Naive thymus-derived CD4-positive, alpha-beta T cell (primary cell): ENCODE results near the gene PDIA2. TPM values are rescaled to one million over a fixed set of nuclear protein-coding genes. Genes with fewer than 3 reads are reported as not detected.

Source experiments
- ATAC-seq: fragments of 150-1000 bp; cut with Tn5 transposase; 2 replicates; pipeline ENCODE4 v1.10.0; 2021; ENCODE audit warnings: mild to moderate bottlenecking, moderate library complexity
- CTCF ChIA-PET: fragments of 350-600 bp; sonication (Branson Sonifier 250); formaldehyde crosslinking; loops from one replicate; lab custom pipeline; 2021; ENCODE audit warnings: antibody characterized with exemption; lab: Charles Lee
- POLR2A ChIA-PET: fragments of 350-600 bp; sonication (Branson Sonifier 250); formaldehyde crosslinking; loops from one replicate; lab custom pipeline; 2021; ENCODE audit warnings: antibody characterized with exemption, inconsistent platforms; lab: Charles Lee
- DNase-seq, 9 donors: peaks; one replicate each; pipeline versions ENCODE4 v3.0.0 to v3.0.0-alpha.2; 2020 to 2022; ENCODE audit warnings: mixed read lengths in 1 of 9
- H3K27ac ChIP-seq: one replicate; pipeline ENCODE4 v1.7.0; 2013; ENCODE audit warnings: mild to moderate bottlenecking, low read depth, low read length, moderate library complexity
- H3K27me3 ChIP-seq, 2 donors: one replicate each; pipeline ENCODE4 v1.7.0; 2013; ENCODE audit warnings: low read length in 2 of 2, mild to moderate bottlenecking in 2 of 2, moderate library complexity in 2 of 2; ENCODE audit not compliant: control insufficient read depth in 2 of 2, insufficient read depth in 2 of 2
- H3K36me3 ChIP-seq, 3 experiments: 1 replicate in 2 of 3; 2 replicates in 1 of 3; pipeline ENCODE4 v1.7.0; 2013; ENCODE audit warnings: low read length in 3 of 3, mild to moderate bottlenecking in 3 of 3, moderate library complexity in 1 of 3; ENCODE audit not compliant: insufficient read depth in 3 of 3, control insufficient read depth in 2 of 3
- H3K4me1 ChIP-seq, 2 donors: one replicate each; pipeline ENCODE4 v1.7.0; 2013; ENCODE audit warnings: low read length in 2 of 2, mild to moderate bottlenecking in 2 of 2, moderate library complexity in 1 of 2; ENCODE audit not compliant: control insufficient read depth in 2 of 2, insufficient read depth in 2 of 2
- H3K4me3 ChIP-seq: 2 replicates; pipeline ENCODE4 v1.7.0; 2013; ENCODE audit warnings: mild to moderate bottlenecking, low read length
- H3K9me3 ChIP-seq, 3 experiments: 1 replicate in 2 of 3; 2 replicates in 1 of 3; pipeline ENCODE4 v1.7.0; 2013; ENCODE audit warnings: low read length in 3 of 3; ENCODE audit not compliant: control insufficient read depth in 2 of 3
- H3K27ac Mint-ChIP-seq, 9 donors: one replicate each; pipeline ENCODE4 v1.8.0; 2020 to 2022; ENCODE audit warnings: mixed read lengths in 9 of 9, mild to moderate bottlenecking in 8 of 9, moderate library complexity in 5 of 9, inconsistent platforms in 2 of 9
- H3K27me3 Mint-ChIP-seq, 5 donors: one replicate each; pipeline ENCODE4 v1.8.0; 2021 to 2022; ENCODE audit warnings: mixed read lengths in 5 of 5, mild to moderate bottlenecking in 1 of 5
- H3K36me3 Mint-ChIP-seq, 5 donors: one replicate each; pipeline ENCODE4 v1.8.0; 2020 to 2022; ENCODE audit warnings: mixed read lengths in 5 of 5, mild to moderate bottlenecking in 3 of 5, inconsistent platforms in 1 of 5
- H3K4me1 Mint-ChIP-seq, 7 donors: one replicate each; pipeline ENCODE4 v1.8.0; 2020 to 2022; ENCODE audit warnings: mixed read lengths in 7 of 7, mild to moderate bottlenecking in 3 of 7, inconsistent platforms in 1 of 7
- H3K4me3 Mint-ChIP-seq, 10 donors: one replicate each; pipeline ENCODE4 v1.8.0; 2020 to 2022; ENCODE audit warnings: mild to moderate bottlenecking in 10 of 10, mixed read lengths in 10 of 10, moderate library complexity in 6 of 10, inconsistent platforms in 2 of 10
- H3K9me3 Mint-ChIP-seq, 11 donors: one replicate each; pipeline ENCODE4 v1.8.0; 2020 to 2022; ENCODE audit warnings: mixed read lengths in 11 of 11, mild to moderate bottlenecking in 4 of 11, inconsistent platforms in 1 of 11, moderate library complexity in 1 of 11
- intact Hi-C, 2 donors: fragments of 100-400 bp; cut with micrococcal nuclease; formaldehyde crosslinking; loops; one replicate each; pipeline ENCODE4 v1.15.1; 2023
- polyA plus RNA-seq, 2 donors: library from polyadenylated mRNA; unstranded; fragments of 300-500 nt; fragmentation: Illumina TruSeq; gene quantifications; one replicate each; pipeline ENCODE4 v1.2.3, GENCODE V29; 2021
- total RNA-seq, 6 experiments: library from RNA in 5 of 6; stranded (reverse) in 5 of 6; gene quantifications; 1 replicate in 5 of 6; 2 replicates in 1 of 6; pipeline ENCODE4 v1.2.3 and lab custom pipeline; 2021 to 2026

PDIA2 gene
- total and polyA plus RNA-seq, 7 experiments from 2014 or later = 0.42 TPM; not detected in 6

GRCh38 chr16:311725-312124 lies 28.8 kb downstream of the PDIA2 start:
- peaks cover 0 to 22% (median 0%) of the 10 kb centered on the region in 5 donors for H3K36me3 Mint-ChIP-seq

GRCh38 chr16:314351-314750 lies 31.4 kb downstream of the PDIA2 start:
- CTCF ChIA-PET = no interaction called here
- H3K36me3 Mint-ChIP-seq = peaks cover 0 to 30% (median 2%) of the 10 kb centered on the region in 5 donors
- H3K27me3 ChIP-seq = no peaks in the 10 kb centered on the region

More at GRCh38 chr16:311725-312124, 28.8 kb downstream of the PDIA2 start:
- Histone ChIP-seq H3K27ac (no peak overlapping the region), H3K27me3 (no peaks in the 10 kb centered on the region), H3K4me3 (no peak overlapping the region), H3K36me3 (peaks cover 10 to 58% (median 29%) of the 10 kb centered on the region in 3 experiments), H3K9me3 (no peaks in the 10 kb centered on the region), H3K4me1 (peaks cover 3 to 4% of the 10 kb centered on the region in 2 donors)
- intact Hi-C loops = no loop called here
- ChIA-PET CTCF (interaction anchor here (0.8 kb wide), 1 partner anchor 37 kb away, joined by 4 read pairs; no protein-coding TSS in a partner anchor), POLR2A (interaction anchor here (0.5 kb wide), 1 partner anchor 14 kb away, joined by 3 read pairs; no protein-coding TSS in a partner anchor)
- ATAC-seq (no peak), DNase-seq (no peak)
- Mint-ChIP-seq H3K4me1 (peaks cover 13 to 44% (median 26%) of the 10 kb centered on the region in 7 donors), H3K27me3 (no peaks in the 10 kb centered on the region), H3K4me3 (no peak overlapping the region), H3K9me3 (no peaks in the 10 kb centered on the region), H3K27ac (peak overlapping the region in 1 of 9 donors; percentile 31)

GRCh38 chr16:314795-315299 lies 31.9 kb downstream of the PDIA2 start:
- peaks cover 0 to 33% (median 5%) of the 10 kb centered on the region in 5 donors for H3K36me3 Mint-ChIP-seq
- Histone ChIP-seq H3K27ac (no peak overlapping the region), H3K36me3 (peaks cover 10 to 64% (median 27%) of the 10 kb centered on the region in 3 experiments), H3K4me3 (no peak overlapping the region), H3K9me3 (no peaks in the 10 kb centered on the region), H3K27me3 (no peaks in the 10 kb centered on the region), H3K4me1 (peaks cover 8 to 12% of the 10 kb centered on the region in 2 donors)
- peak overlapping the region in 1 of 9 donors; percentile 43 for H3K27ac Mint-ChIP-seq
- peaks cover 17 to 60% (median 36%) of the 10 kb centered on the region in 7 donors for H3K4me1 Mint-ChIP-seq
- H3K9me3 Mint-ChIP-seq = no peaks in the 10 kb centered on the region
- DNase-seq (no peak), ATAC-seq (no peak)
- ChIA-PET CTCF (no interaction called here), POLR2A (interaction anchor here (0.8 kb wide), 1 partner anchor 40 kb away, joined by 3 read pairs; no protein-coding TSS in a partner anchor)
- intact Hi-C loops = no loop called here
- no peak overlapping the region for H3K4me3 Mint-ChIP-seq
- H3K27me3 Mint-ChIP-seq = no peaks in the 10 kb centered on the region

More at GRCh38 chr16:314351-314750, 31.4 kb downstream of the PDIA2 start:
- ATAC-seq (no peak), DNase-seq (no peak)
- POLR2A ChIA-PET = interaction anchor here (0.8 kb wide), 1 partner anchor 41 kb away, joined by 3 read pairs; no protein-coding TSS in a partner anchor
- Histone ChIP-seq H3K4me3 (no peak overlapping the region), H3K9me3 (no peaks in the 10 kb centered on the region), H3K36me3 (peaks cover 10 to 61% (median 29%) of the 10 kb centered on the region in 3 experiments), H3K4me1 (peaks cover 8 to 11% of the 10 kb centered on the region in 2 donors), H3K27ac (no peak overlapping the region)
- Mint-ChIP-seq H3K9me3 (no peaks in the 10 kb centered on the region), H3K27ac (no peak overlapping the region), H3K27me3 (no peaks in the 10 kb centered on the region), H3K4me1 (peaks cover 13 to 60% (median 34%) of the 10 kb centered on the region in 7 donors), H3K4me3 (no peak overlapping the region)
- intact Hi-C loops = no loop called here

- Mint-ChIP-seq H3K27me3 (no peaks in the 10 kb centered on the region), H3K27ac (peak overlapping the region in 2 of 9 donors; percentile 9 to 47), H3K4me1 (peaks cover 20 to 72% (median 42%) of the 10 kb centered on the region in 7 donors), H3K9me3 (no peaks in the 10 kb centered on the region), H3K4me3 (no peak overlapping the region), H3K36me3 (peaks cover 0 to 35% (median 9%) of the 10 kb centered on the region in 5 donors)
- peaks cover 8 to 23% of the 10 kb centered on the region in 2 donors for H3K4me1 ChIP-seq
- DNase-seq (no peak), ATAC-seq (no peak)
- H3K36me3 ChIP-seq = peaks cover 10 to 58% (median 23%) of the 10 kb centered on the region in 3 experiments
- H3K9me3 ChIP-seq = no peaks in the 10 kb centered on the region
- POLR2A ChIA-PET = interaction anchor here (0.9 kb wide), 1 partner anchor 75 kb away, joined by 3 read pairs; no protein-coding TSS in a partner anchor
- H3K27ac ChIP-seq = no peak overlapping the region
- H3K4me3 ChIP-seq = no peak overlapping the region
- no peaks in the 10 kb centered on the region for H3K27me3 ChIP-seq
- intact Hi-C loops = no loop called here
- CTCF ChIA-PET = no interaction called here
These were observed 33.9 kb downstream of the PDIA2 start for GRCh38 chr16:316741-317464.

- H3K36me3 Mint-ChIP-seq = peaks cover 0 to 29% (median 9%) of the 10 kb centered on the region in 5 donors
- CTCF ChIA-PET = interaction anchor here (0.8 kb wide), 1 partner anchor 45 kb away, joined by 3 read pairs; no protein-coding TSS in a partner anchor
- no peak overlapping the region for H3K27ac ChIP-seq
These were observed 34.6 kb downstream of the PDIA2 start for GRCh38 chr16:317583-317982.

GRCh38 chr16:318628-319027 lies 35.7 kb downstream of the PDIA2 start:
- Mint-ChIP-seq H3K36me3 (peaks cover 0 to 26% (median 9%) of the 10 kb centered on the region in 5 donors), H3K9me3 (peaks cover 0 to 2% (median 0%) of the 10 kb centered on the region in 11 donors), H3K27me3 (no peaks in the 10 kb centered on the region), H3K27ac (peak overlapping the region in 5 of 9 donors; percentile 29 to 91 (median 74)), H3K4me1 (peaks cover 23 to 76% (median 53%) of the 10 kb centered on the region in 7 donors), H3K4me3 (peak overlapping the region in 1 of 10 donors; percentile 4)
- H3K4me3 ChIP-seq = no peak overlapping the region
- ATAC-seq = no peak
- no peaks in the 10 kb centered on the region for H3K9me3 ChIP-seq
- no peak overlapping the region for H3K27ac ChIP-seq
- no peaks in the 10 kb centered on the region for H3K27me3 ChIP-seq
- intact Hi-C loops = no loop called here
- peaks cover 5 to 41% (median 20%) of the 10 kb centered on the region in 3 experiments for H3K36me3 ChIP-seq
- DNase-seq = no peak
- peaks cover 11 to 28% of the 10 kb centered on the region in 2 donors for H3K4me1 ChIP-seq
- ChIA-PET CTCF (interaction anchor here (1.1 kb wide), 1 partner anchor 83 kb away, joined by 3 read pairs; no protein-coding TSS in a partner anchor), POLR2A (no interaction called here)

More at GRCh38 chr16:317583-317982, 34.6 kb downstream of the PDIA2 start:
- peak overlapping the region in 3 of 9 donors; percentile 4 to 76 (median 39) for H3K27ac Mint-ChIP-seq
- ATAC-seq (no peak), DNase-seq (no peak)
- peak overlapping the region in 1 of 10 donors; percentile 5 for H3K4me3 Mint-ChIP-seq
- no peak overlapping the region for H3K4me3 ChIP-seq
- H3K36me3 ChIP-seq = peaks cover 5 to 51% (median 20%) of the 10 kb centered on the region in 3 experiments
- H3K9me3 Mint-ChIP-seq = no peaks in the 10 kb centered on the region
- H3K9me3 ChIP-seq = no peaks in the 10 kb centered on the region
- H3K4me1 ChIP-seq = peaks cover 8 to 27% of the 10 kb centered on the region in 2 donors
- POLR2A ChIA-PET = no interaction called here
- H3K27me3 ChIP-seq = no peaks in the 10 kb centered on the region
- peaks cover 20 to 71% (median 47%) of the 10 kb centered on the region in 7 donors for H3K4me1 Mint-ChIP-seq
- no peaks in the 10 kb centered on the region for H3K27me3 Mint-ChIP-seq
- intact Hi-C loops = no loop called here
